IMR-90 (cell line): ENCODE measurements around the gene MRFAP1L1. TPM values are rescaled to one million over a fixed set of nuclear protein-coding genes. Genes with fewer than 3 reads are reported as not detected.
A peak's percentile ranks its signal among the peaks of the same experiment; 100 is the strongest.

Experiments used
- ATAC-seq: fragments of 200-7000 bp; cut with Tn5 transposase; 2 replicates; pipeline ENCODE4 v1.9.1; 2020; ENCODE audit warnings: low read depth, mild to moderate bottlenecking, moderate library complexity
- BruUV-seq: library from RNA; stranded (reverse); fragments of 400-500 nt; replicated peaks from 2 replicates; lab custom pipeline; 2021; lab: Mats Ljungman, UMichigan
- CTCF ChIA-PET: fragments of 300-600 bp; formaldehyde crosslinking; extraction: SDS; loops from one replicate; lab custom pipeline; 2021; ENCODE audit warnings: antibody characterized with exemption; lab: Yijun Ruan, JAX
- POLR2A ChIA-PET: fragments of 300-600 bp; sonication (Branson Sonifier 250); formaldehyde crosslinking; loops from one replicate; lab custom pipeline; 2022; ENCODE audit warnings: antibody characterized with exemption; ENCODE audit not compliant: unreplicated experiment; lab: Charles Lee
- DNase-seq: peaks from one replicate; pipeline ENCODE4 v3.0.0; 2013
- H2AFZ ChIP-seq: replicated peaks from 2 replicates; pipeline ENCODE3; 2013; ENCODE audit warnings: low read length, mild to moderate bottlenecking; ENCODE audit not compliant: poor library complexity
- H2AK5ac ChIP-seq: 2 replicates; pipeline ENCODE4 v1.6.1; 2013; ENCODE audit warnings: low read depth, low read length, inconsistent platforms
- H2AK9ac ChIP-seq: replicated peaks from 2 replicates; pipeline ENCODE3; 2013; ENCODE audit warnings: mild to moderate bottlenecking, low read depth, low read length, moderate library complexity; ENCODE audit not compliant: poor library complexity
- H2BK120ac ChIP-seq: 2 replicates; pipeline ENCODE4 v1.6.1; 2013; ENCODE audit warnings: low read depth, low read length, inconsistent platforms
- H2BK15ac ChIP-seq: 3 replicates; pipeline ENCODE4 v1.6.1; 2013; ENCODE audit warnings: low read depth, low read length, inconsistent platforms
- H2BK20ac ChIP-seq: 2 replicates; pipeline ENCODE4 v1.6.1; 2013; ENCODE audit warnings: low read depth, mild to moderate bottlenecking, inconsistent platforms, low read length, moderate library complexity
- H2BK5ac ChIP-seq: 2 replicates; pipeline ENCODE4 v1.6.1; 2013; ENCODE audit warnings: mild to moderate bottlenecking, low read depth, low read length, inconsistent platforms; ENCODE audit not compliant: poor library complexity, severe bottlenecking
- H3K14ac ChIP-seq: replicated peaks from 2 replicates; pipeline ENCODE4 v1.6.1; 2013; ENCODE audit warnings: low read depth, low read length, inconsistent platforms
- H3K18ac ChIP-seq: 2 replicates; pipeline ENCODE4 v1.6.1; 2013; ENCODE audit warnings: low read depth, low read length, control low read depth
- H3K23ac ChIP-seq: 2 replicates; pipeline ENCODE4 v1.6.1; 2013; ENCODE audit warnings: low read depth, low read length, inconsistent platforms
- H3K27ac ChIP-seq: 2 replicates; pipeline ENCODE4 v1.5.1; 2013; ENCODE audit warnings: mild to moderate bottlenecking, control low read depth, low read length; ENCODE audit not compliant: insufficient read depth
- H3K27me3 ChIP-seq: 2 replicates; pipeline ENCODE4 v1.6.1; 2013; ENCODE audit warnings: low read length; ENCODE audit not compliant: control insufficient read depth, insufficient read depth
- H3K36me3 ChIP-seq: 2 replicates; pipeline ENCODE4 v1.6.1; 2013; ENCODE audit warnings: low read length, mixed read lengths; ENCODE audit not compliant: control insufficient read depth, insufficient read depth
- H3K4ac ChIP-seq: 2 replicates; pipeline ENCODE4 v1.6.1; 2013; ENCODE audit warnings: low read depth, low read length, inconsistent platforms
- H3K4me1 ChIP-seq: 2 replicates; pipeline ENCODE4 v1.6.1; 2013; ENCODE audit warnings: low read length, mixed read lengths; ENCODE audit not compliant: control insufficient read depth, insufficient read depth
- H3K4me2 ChIP-seq: 2 replicates; pipeline ENCODE4 v1.6.1; 2013; ENCODE audit warnings: low read depth, mild to moderate bottlenecking, control low read depth, low read length, moderate library complexity
- H3K4me3 ChIP-seq: 2 replicates; pipeline ENCODE4 v1.5.1; 2013; ENCODE audit warnings: low read depth, mild to moderate bottlenecking, control low read depth, low read length, moderate library complexity; ENCODE audit not compliant: insufficient read depth
- H3K56ac ChIP-seq: 2 replicates; pipeline ENCODE4 v1.6.1; 2013; ENCODE audit warnings: low read length, inconsistent platforms; ENCODE audit not compliant: insufficient read depth; ENCODE audit errors: extremely low read depth
- H3K79me1 ChIP-seq, 2 experiments: 2 replicates each; pipeline ENCODE4 v1.6.1; 2013; ENCODE audit warnings: low read length in 2 of 2, inconsistent platforms in 1 of 2, low read depth in 1 of 2
- H3K9ac ChIP-seq: 2 replicates; pipeline ENCODE4 v1.6.1; 2013; ENCODE audit warnings: low read depth, low read length, control low read depth
- H3K9me1 ChIP-seq: 2 replicates; pipeline ENCODE4 v1.6.1; 2013; ENCODE audit warnings: low read length, inconsistent platforms; ENCODE audit not compliant: insufficient read depth
- H3K9me3 ChIP-seq: 2 replicates; pipeline ENCODE4 v1.6.1; 2013; ENCODE audit warnings: low read length; ENCODE audit not compliant: control insufficient read depth, insufficient read depth
- H4K20me1 ChIP-seq: 2 replicates; pipeline ENCODE4 v1.6.1; 2013; ENCODE audit warnings: low read length, inconsistent platforms; ENCODE audit not compliant: insufficient read depth
- H4K5ac ChIP-seq: 2 replicates; pipeline ENCODE4 v1.6.1; 2013; ENCODE audit warnings: mild to moderate bottlenecking, low read depth, low read length, control low read depth
- H4K8ac ChIP-seq, 2 experiments: 2 replicates each; pipeline ENCODE4 v1.6.1; 2013; ENCODE audit warnings: low read depth in 2 of 2, low read length in 2 of 2, control low read depth in 1 of 2, inconsistent platforms in 1 of 2
- H4K91ac ChIP-seq: 2 replicates; pipeline ENCODE4 v1.6.1; 2013; ENCODE audit warnings: low read depth, low read length, inconsistent platforms; ENCODE audit not compliant: insufficient read depth
- FOS ChIP-seq: fragments of 150-350 bp; IDR thresholded peaks from 2 replicates; pipeline ENCODE4 v1.6.1; 2016; ENCODE audit warnings: low read depth, low read length
- POLR2A ChIP-seq: IDR thresholded peaks from 2 replicates; pipeline ENCODE4 v1.6.1; 2012; ENCODE audit warnings: mild to moderate bottlenecking, low read depth, low read length
- RFX5 ChIP-seq: IDR thresholded peaks from 2 replicates; pipeline ENCODE4 v1.8.0; 2012; ENCODE audit warnings: low read depth, mild to moderate bottlenecking, low read length, moderate library complexity
- USF2 ChIP-seq: fragments of 150-350 bp; IDR thresholded peaks from 2 replicates; pipeline ENCODE4 v1.6.1; 2017; ENCODE audit warnings: mild to moderate bottlenecking, antibody characterized with exemption, low read length, low read depth
- WGBS, 2 experiments: methylation state at CpG; one replicate each; pipeline versions ENCODE4 v1.1.5 to v1.1.7; 2013; ENCODE audit warnings: missing lambda C conversion rate in 2 of 2; ENCODE audit not compliant: insufficient read length in 1 of 2; ENCODE audit errors: extremely low coverage in 2 of 2; 5-methylcytosine and 5-hydroxymethylcytosine counted together
- dilution Hi-C: fragments of 300-500 bp; cut with HindIII; formaldehyde crosslinking; loops from one replicate; pipeline ENCODE4 v1.14.3; 2018; ENCODE audit warnings: low sequenced_read_pairs; ENCODE audit not compliant: unreplicated experiment
- in situ Hi-C: fragments of 300-500 bp; cut with MboI; formaldehyde crosslinking; loops from 3 replicates; pipeline ENCODE4 v1.14.3; 2019; ENCODE audit warnings: low sequenced_read_pairs, inconsistent platforms, mixed read lengths
- intact Hi-C: fragments of 100-400 bp; cut with micrococcal nuclease; formaldehyde crosslinking; loops from 2 replicates; pipeline ENCODE4 v1.10.0; 2022
- polyA plus RNA-seq, 3 experiments: library from polyadenylated mRNA; depleted of rRNA; stranded (reverse); fragments of >200 nt; gene quantifications; 2 replicates each; pipeline ENCODE4 v1.2.3, GENCODE V29; 2012; ENCODE audit warnings: low replicate concordance in 1 of 3
- total RNA-seq: library from RNA; depleted of rRNA; stranded (reverse); fragments of >200 nt; gene quantifications from 2 replicates; pipeline ENCODE4 v1.2.3, GENCODE V29; 2012

MRFAP1L1 gene
- total and polyA plus RNA-seq, 2 of the 4 experiments (the other 2 are of a cell fraction), result 31.7 to 47.0 TPM

- no peak overlapping the region for H3K23ac ChIP-seq
- no peak overlapping the region for H2AK5ac ChIP-seq
- no peak overlapping the region for H2BK5ac ChIP-seq
- H3K9me1 ChIP-seq, result peaks cover 16% of the 10 kb centered on the region; the same call in 1 of the 2 replicates
- H3K4ac ChIP-seq, result no peak overlapping the region
- CTCF ChIA-PET, result interaction anchor here (0.6 kb wide), 1 partner anchor 138 kb away, joined by 3 read pairs; no protein-coding TSS in a partner anchor
- H2BK15ac ChIP-seq, result no peak overlapping the region
- H3K27ac ChIP-seq, result peak overlapping the region; percentile 18; the same call in 1 of the 2 replicates
- no peak overlapping the region for H2AK9ac ChIP-seq
- no peak overlapping the region for H2AFZ ChIP-seq
- POLR2A ChIA-PET, result no interaction called here
- dilution Hi-C loops, result no loop called here
- ATAC-seq (no peak), DNase-seq (no peak)
- intact Hi-C loops, result loop anchor here (2.0 kb wide), 1 partner anchor 16 kb away; the partner anchor contains the start of gene MRFAP1L1
- H3K4me2 ChIP-seq, result no peak overlapping the region
- H3K9me3 ChIP-seq, result no peaks in the 10 kb centered on the region
- no TSS peak for BruUV-seq
- no peaks in the 10 kb centered on the region; the same call in 1 of the 2 replicates for H4K20me1 ChIP-seq
- H3K36me3 ChIP-seq, result no peaks in the 10 kb centered on the region
- no peak overlapping the region for H3K56ac ChIP-seq
- no peak overlapping the region for H3K14ac ChIP-seq
- no peak overlapping the region for H2BK120ac ChIP-seq
- H4K5ac ChIP-seq, result no peak overlapping the region; the same call in 1 of the 2 replicates
- no peak for TF ChIP-seq POLR2A
- no peak for TF ChIP-seq USF2
- TF ChIP-seq FOS, result no peak
- TF ChIP-seq RFX5, result no peak
- H3K79me1 ChIP-seq, result peaks cover 0 to 21% of the 10 kb centered on the region in 2 experiments; a peak in 2 of 4 replicates
- no peak overlapping the region for H3K9ac ChIP-seq
- no CpG with 5 or more reads among the region's 8 CpGs for WGBS, 2 experiments
- no peaks in the 10 kb centered on the region for H3K27me3 ChIP-seq
- H4K8ac ChIP-seq, result no peak overlapping the region
- no peak overlapping the region for H3K4me3 ChIP-seq
- no peak overlapping the region; the same call in 1 of the 2 replicates for H3K18ac ChIP-seq
- peaks cover 34% of the 10 kb centered on the region for H3K4me1 ChIP-seq
- no peak overlapping the region for H2BK20ac ChIP-seq
- no peak overlapping the region; the same call in 1 of the 2 replicates for H4K91ac ChIP-seq
- in situ Hi-C loops, result no loop called here
Measured at GRCh38 chr4:6692379-6692778, 17.3 kb downstream of the MRFAP1L1 start.
